CD4-positive, alpha-beta T cell treated with Interleukin-4 for 1 hour (primary cell): ENCODE data around the gene TMEM163.

Experiments
- DNase-seq, 2 donors: peaks; one replicate each; pipeline ENCODE4 v3.0.0-alpha.2; 2020 to 2022

TMEM163 gene

DNA sequence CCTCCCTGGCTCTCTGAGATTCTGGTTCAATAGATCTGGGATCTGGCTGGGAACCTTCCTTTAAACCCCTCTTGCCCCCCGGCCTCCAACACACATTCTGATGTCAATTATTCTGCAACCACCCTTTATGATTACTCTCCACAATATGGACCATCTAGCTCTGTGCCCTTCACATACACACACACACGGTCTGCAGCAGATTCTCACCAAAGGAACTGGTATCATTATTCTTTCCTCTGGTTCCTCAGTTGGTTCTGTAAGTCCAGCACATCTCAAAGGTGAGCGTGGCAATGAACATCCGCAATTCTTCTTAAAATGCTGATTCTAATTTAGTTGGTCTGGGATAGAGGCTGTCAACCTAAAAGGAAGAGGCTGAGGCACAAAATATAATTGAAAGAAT is 2.8 kb upstream of the TMEM163 start:
- DNase-seq = no peak

- peak in 1 of 2 donors; percentile 33 for DNase-seq
Observed at GRCh38 chr2:134718023-134718816, 580 bp downstream of the TMEM163 start.

- no peak for DNase-seq
Observed at GRCh38 chr2:134717286-134718022, 1.3 kb downstream of the TMEM163 start.

DNA sequence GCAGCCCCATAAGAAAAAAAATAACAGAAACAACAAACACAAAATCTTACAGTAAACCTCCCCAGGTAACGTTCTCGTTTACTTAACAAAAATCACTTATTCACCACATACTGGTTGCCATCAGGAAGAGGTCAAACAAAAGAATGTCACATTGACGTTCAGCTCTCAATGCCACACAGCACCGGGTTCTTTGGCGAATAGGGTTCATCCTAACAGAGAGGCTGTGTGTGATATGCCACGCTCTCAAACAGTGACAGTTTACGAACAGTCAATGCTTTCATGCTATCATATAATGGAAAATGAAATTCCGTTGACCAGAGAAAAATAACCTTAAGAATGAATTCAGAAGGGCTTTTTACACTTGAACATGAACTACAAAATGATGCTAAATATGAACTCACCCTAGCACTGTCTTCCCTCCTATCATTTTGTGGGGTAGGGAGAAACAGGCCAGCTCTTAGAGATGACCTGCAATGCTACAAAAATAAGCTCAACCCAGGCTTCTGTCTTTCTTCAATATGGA is 2.0 kb downstream of the TMEM163 start:
- DNase-seq = no peak

DNA sequence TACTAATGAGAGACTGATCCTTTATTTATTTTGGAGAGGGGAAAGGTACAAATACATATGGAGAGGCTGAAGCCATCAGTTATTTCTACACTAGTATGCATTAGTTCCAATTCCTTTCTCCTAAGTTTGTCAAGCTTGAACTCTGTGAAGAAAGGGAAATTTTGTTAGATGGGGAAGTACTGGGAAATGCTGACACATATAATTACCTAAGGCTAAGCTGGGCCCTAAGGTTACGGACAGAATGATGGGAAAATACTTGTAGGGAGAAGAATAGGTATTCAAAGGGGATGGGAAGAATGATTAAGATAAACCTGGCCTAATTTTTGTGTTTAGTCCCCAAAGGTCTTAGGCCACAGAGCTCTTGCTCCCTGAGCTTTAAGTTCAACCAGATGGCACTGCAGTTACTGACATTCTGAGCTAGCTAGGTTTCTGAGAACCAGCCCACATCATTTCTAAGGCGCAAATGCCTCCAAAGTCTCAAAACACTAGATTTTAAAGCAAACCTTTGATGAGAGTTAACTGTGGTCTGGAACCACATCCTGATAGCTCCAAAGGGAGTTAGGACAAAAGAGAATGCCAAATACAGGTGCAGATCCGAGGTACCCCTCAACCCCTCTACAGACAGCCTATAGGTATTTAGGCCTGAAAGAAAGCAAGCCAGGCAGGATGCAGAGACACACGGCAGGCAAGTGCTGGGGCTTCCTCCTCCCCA is 2.7 kb downstream of the TMEM163 start:
- DNase-seq = no peak

GRCh38 chr2:134714228-134714627 is 4.6 kb downstream of the TMEM163 start:
- DNase-seq = no peak

- DNase-seq = no peak
Observed at GRCh38 chr2:134713606-134714005, 5.2 kb downstream of the TMEM163 start.

DNA sequence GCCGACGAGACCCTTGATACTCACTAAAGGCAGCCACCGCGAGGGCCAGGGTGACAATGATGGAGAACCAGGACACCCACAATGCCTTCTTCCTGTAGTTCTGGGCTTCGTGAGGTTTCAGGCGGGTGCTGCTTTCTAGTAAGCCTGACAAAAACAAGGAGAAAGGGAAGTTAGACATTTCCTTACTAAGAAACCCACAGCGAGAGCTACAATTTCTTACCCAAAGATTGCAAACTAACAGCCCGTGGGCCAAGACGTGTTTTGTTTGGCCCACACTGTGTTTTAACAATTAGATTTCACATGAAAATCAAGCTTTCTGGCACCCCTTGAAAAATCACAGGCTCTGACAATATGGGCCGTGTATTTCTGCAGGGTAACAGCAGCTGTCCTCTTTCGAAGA is 5.6 kb downstream of the TMEM163 start:
- DNase-seq = no peak

GRCh38 chr2:134712736-134713135 is 6.1 kb downstream of the TMEM163 start:
- no peak for DNase-seq

- DNase-seq = no peak
Observed at GRCh38 chr2:134712299-134712698, 6.5 kb downstream of the TMEM163 start.

DNA sequence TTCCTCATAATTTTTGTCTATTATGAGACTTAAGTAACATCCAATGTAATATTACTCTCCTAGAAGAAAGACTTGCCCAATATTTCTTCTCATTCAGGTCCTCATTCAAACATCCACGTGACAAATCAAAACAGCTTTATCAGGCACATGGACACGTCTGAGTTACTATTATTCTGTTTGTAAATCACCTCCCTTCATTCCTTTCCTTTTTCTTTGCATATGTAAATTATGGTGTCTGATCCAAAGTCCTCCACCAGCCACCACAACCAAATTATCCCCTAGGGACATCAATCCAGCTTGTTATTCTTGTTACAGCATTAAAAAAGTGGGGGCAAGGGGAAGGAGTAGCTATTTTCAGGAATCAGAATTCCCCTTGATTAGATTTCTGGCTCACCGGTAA is 7.1 kb downstream of the TMEM163 start:
- DNase-seq = no peak

DNA sequence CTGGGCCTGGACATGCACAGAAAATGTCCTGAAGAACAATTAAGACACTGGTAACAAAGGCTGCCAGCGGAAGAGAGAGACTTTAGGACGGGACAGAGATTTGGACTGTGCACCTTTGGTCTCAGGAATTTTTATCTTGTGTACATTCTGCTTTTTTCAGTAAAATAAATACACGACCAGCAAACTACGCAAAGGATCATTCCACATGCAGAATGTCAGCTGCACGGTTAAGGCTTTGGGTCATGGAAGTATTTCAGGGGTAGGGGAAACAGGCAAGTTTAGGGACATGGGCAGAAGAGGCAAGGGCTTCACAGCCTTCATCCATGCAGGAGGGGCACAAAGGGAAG is 11.5 kb downstream of the TMEM163 start:
- DNase-seq = no peak

DNA sequence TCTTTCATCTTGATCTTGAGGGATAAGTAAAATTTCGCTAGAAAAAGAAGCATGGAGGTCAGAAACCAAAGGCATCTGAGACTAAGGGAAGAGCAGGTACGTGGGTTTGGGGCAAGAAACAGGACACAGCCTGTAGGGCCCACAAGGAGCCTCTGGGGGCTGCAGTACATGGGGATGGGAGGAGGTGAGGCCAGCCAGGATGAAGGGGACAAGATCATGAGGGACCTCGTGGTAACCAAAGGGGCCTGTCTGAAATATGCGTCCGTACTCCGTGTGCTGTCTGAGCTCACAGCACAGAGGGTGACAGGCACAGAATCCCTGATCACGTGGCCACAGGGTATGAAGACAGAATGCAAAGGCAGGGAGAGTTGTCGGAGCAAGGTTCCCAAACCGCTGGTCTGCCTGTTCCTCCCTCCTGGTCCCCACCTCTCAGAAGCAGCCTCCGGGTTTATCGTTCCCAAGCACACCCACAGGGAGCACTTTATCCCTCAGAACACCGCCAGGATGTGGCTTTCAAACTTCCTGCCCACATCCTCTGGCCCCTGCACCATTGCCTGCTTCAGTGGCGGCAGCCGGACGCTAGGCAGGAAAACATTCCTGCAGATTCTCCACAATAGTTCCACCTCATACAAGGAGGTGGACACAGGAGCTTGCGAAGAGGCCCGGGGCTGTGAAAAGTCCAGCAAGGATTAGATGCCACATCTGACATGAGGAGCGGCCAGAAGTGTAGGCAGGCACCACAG is 12.0 kb downstream of the TMEM163 start:
- peak in 1 of 2 donors; percentile 9 for DNase-seq

DNA sequence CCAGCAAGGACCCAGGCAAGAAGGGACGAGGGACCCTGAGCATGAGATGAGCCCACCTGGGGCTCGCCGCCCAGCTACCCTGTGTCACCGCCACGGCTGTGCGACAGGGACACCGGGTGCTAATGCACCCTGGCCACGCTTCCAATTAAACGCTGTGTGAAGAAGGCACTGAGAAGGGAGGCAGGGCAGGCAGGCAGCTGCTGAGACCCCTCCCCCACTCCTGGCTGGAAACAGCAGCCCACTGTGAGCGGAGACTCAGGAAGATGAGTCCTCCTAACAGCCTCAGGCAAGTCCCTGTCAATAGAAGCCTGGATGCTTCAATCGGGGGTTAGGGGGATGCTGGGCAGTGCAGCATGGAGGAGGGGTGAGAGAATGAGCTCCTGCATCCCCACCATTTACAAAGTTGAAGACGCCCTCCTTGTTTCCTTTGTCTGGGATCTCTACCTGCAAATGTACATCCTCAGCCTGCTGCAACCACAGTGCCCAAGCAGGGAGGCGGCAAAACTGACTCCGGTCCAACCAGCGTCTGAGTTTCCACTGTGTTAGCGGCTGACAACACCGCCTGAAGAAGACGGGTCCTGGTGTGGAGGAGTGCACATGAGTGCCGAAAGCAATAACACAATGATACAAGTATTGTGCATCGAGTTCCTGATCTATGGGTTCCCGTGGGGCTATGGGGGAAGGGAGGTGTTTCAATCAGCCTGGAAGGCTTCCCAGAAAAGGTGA is 12.8 kb downstream of the TMEM163 start:
- DNase-seq = no peak

GRCh38 chr2:134704173-134704572 is 14.6 kb downstream of the TMEM163 start:
- no peak for DNase-seq

DNA sequence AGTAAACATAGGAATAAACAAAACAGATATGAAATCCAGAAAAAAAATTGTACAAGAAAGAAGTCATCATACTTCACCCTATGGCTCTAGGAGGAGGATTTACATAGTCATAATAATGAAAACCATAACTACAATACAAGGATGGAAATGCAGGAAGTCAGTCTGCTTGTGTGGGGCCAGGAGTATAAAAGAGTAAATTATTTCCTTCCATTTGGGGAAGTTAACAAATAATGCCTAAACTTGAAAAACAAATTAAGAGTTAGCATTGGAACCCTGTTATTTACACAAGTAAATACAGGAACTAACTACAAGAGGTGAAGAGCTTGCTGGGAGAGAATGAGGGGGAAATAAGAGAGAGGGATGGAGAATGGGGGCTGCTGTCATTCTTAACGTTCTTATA is 15.4 kb downstream of the TMEM163 start:
- DNase-seq = no peak

- no peak for DNase-seq
Observed at GRCh38 chr2:134700730-134701129, 18.1 kb downstream of the TMEM163 start.

DNA sequence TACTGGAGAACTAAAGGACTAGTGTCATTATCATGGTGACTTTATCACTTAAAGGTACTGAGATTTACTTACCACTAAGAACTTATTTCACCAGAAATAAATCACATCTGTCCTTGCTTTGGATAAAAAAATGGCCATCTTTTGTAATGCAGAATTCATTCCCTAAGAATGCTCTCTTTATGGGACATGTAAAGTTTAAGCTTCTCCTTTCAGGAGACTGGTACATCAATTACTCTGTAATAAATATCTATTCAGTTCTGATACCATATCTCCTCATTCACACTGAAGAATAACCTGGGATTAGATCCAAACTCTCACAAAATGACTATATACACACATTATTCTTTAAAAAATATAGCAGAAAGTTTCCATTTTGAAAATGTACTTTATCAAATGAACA is 24.4 kb downstream of the TMEM163 start:
- DNase-seq = no peak

- no peak for DNase-seq
Observed at GRCh38 chr2:134693359-134694330, 25.2 kb downstream of the TMEM163 start.

DNA sequence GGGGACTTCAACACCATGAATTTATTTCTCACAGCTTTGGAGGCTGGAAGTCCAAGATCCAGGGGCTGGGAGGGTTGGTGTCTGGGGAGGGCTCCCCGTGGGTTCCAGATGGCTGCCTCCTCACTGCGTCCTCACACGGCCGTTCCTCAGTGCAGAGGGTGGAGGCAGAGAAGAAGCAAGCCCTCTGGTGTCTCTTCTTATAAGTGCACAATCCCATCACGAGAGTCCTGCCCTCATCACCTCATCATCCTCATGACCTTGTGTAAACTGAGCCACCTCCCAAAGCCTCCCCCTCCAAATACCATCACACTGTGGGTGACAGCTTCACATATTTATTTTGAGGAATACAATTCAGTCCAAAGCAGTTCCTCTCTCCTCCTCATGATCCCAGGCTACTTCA is 26.3 kb downstream of the TMEM163 start:
- peak in 1 of 2 donors; percentile 44 for DNase-seq
